ENCODE measurements around the gene ANO6.
"Not testable (repeated sequence)": the region's sequence is repeated elsewhere in the genome, so short reads cannot be mapped to it uniquely, and the experiment has no call there.

Gene ANO6

GRCh38 chr12:45304514-45305178, 88.8 kb downstream of the ANO6 start:
- DNase-seq, result no peak

GRCh38 chr12:45305907-45306306, 90.0 kb downstream of the ANO6 start:
- DNase-seq, result no peak

- no peak for DNase-seq
These were observed 94.1 kb downstream of the ANO6 start for GRCh38 chr12:45309836-45310626.

GRCh38 chr12:45310627-45310968, 94.7 kb downstream of the ANO6 start:
- no peak for DNase-seq

GRCh38 chr12:45312012-45312411, 96.1 kb downstream of the ANO6 start:
- DNase-seq, result no peak

GRCh38 chr12:45314770-45315169, 98.9 kb downstream of the ANO6 start:
- DNase-seq, result no peak

- DNase-seq, result no peak
These were observed 99.6 kb downstream of the ANO6 start for GRCh38 chr12:45315462-45315861.

GRCh38 chr12:45317261-45317660, 101.4 kb downstream of the ANO6 start:
- not testable (repeated sequence) for DNase-seq

- no peak for DNase-seq
These were observed 106.9 kb downstream of the ANO6 start for GRCh38 chr12:45322810-45323209.

GRCh38 chr12:45324391-45324790, 108.5 kb downstream of the ANO6 start:
- no peak for DNase-seq

- DNase-seq, result no peak
These were observed 110.6 kb downstream of the ANO6 start for GRCh38 chr12:45326358-45326975.

GRCh38 chr12:45327823-45328383, 112.0 kb downstream of the ANO6 start:
- DNase-seq, result no peak

GRCh38 chr12:45329238-45329637, 113.3 kb downstream of the ANO6 start:
- no peak for DNase-seq

GRCh38 chr12:45329702-45330101, 113.8 kb downstream of the ANO6 start:
- DNase-seq, result no peak

GRCh38 chr12:45331552-45331951, 115.7 kb downstream of the ANO6 start:
- no peak for DNase-seq

- no peak for DNase-seq
These were observed 118.5 kb downstream of the ANO6 start for GRCh38 chr12:45334396-45334795.

- no peak for DNase-seq
These were observed 120.4 kb downstream of the ANO6 start for GRCh38 chr12:45336331-45336730.

GRCh38 chr12:45336762-45337596, 121.1 kb downstream of the ANO6 start:
- no peak for DNase-seq

GRCh38 chr12:45337835-45338234, 121.9 kb downstream of the ANO6 start:
- DNase-seq, result no peak

- DNase-seq, result no peak
These were observed 122.4 kb downstream of the ANO6 start for GRCh38 chr12:45338272-45338671.

- no peak for DNase-seq
These were observed 123.1 kb downstream of the ANO6 start for GRCh38 chr12:45339035-45339434.

Data from anterior cingulate cortex (tissue), 58 donors.